Epithelial cell of proximal tubule (primary cell): ENCODE data around the gene PARP14. TPM values are rescaled to one million over a fixed set of nuclear protein-coding genes. Genes with fewer than 3 reads are reported as not detected.

ENCODE experiments used
- DNase-seq: peaks from one replicate; pipeline ENCODE4 v3.0.0-alpha.2; 2011; ENCODE audit warnings: low read depth
- H3K4me3 ChIP-seq: 2 replicates; pipeline ENCODE4 v1.5.1; 2011; ENCODE audit warnings: low read depth, mild to moderate bottlenecking, low read length
- CTCF ChIP-seq: conservative IDR thresholded peaks from 2 replicates; pipeline ENCODE4 v1.5.1; 2012; ENCODE audit warnings: low read depth, mild to moderate bottlenecking, low read length
- total RNA-seq: library from RNA; depleted of rRNA; stranded (reverse); fragments of >200 nt; gene quantifications from 2 replicates; pipeline ENCODE4 v1.2.3, GENCODE V29; 2015

Gene PARP14
- total RNA-seq, 1 donor from 2014 or later, result 27.7 TPM

- no peak for TF ChIP-seq CTCF
- DNase-seq, result no peak
- H3K4me3 ChIP-seq, result no peak overlapping the region
Observed at GRCh38 chr3:122665881-122666280, 14.8 kb upstream of the PARP14 start.

GRCh38 chr3:122668930-122669730 lies 11.5 kb upstream of the PARP14 start:
- no peak overlapping the region for H3K4me3 ChIP-seq
- DNase-seq, result peak; percentile 74
- no peak for TF ChIP-seq CTCF

- no peak overlapping the region for H3K4me3 ChIP-seq
- no peak for DNase-seq
- TF ChIP-seq CTCF, result no peak
Observed at GRCh38 chr3:122671553-122671952, 9.1 kb upstream of the PARP14 start.

- no peak for TF ChIP-seq CTCF
- H3K4me3 ChIP-seq, result no peak overlapping the region
- DNase-seq, result no peak
Observed at GRCh38 chr3:122674339-122674738, 6.3 kb upstream of the PARP14 start.

- H3K4me3 ChIP-seq, result no peak overlapping the region
- no peak for DNase-seq
- TF ChIP-seq CTCF, result no peak
Observed at GRCh38 chr3:122676759-122677158, 3.9 kb upstream of the PARP14 start.

- DNase-seq, result no peak
- H3K4me3 ChIP-seq, result no peak overlapping the region
- TF ChIP-seq CTCF, result no peak
Observed at GRCh38 chr3:122677216-122677615, 3.4 kb upstream of the PARP14 start.

- TF ChIP-seq CTCF, result no peak
- no peak for DNase-seq
- H3K4me3 ChIP-seq, result no peak overlapping the region
Observed at GRCh38 chr3:122678506-122678905, 2.1 kb upstream of the PARP14 start.
